ENCODE results near the gene ADCY9.
"Not testable (repeated sequence)": the region's sequence is repeated elsewhere in the genome, so short reads cannot be mapped to it uniquely, and the experiment has no call there.

ADCY9 gene

DNA sequence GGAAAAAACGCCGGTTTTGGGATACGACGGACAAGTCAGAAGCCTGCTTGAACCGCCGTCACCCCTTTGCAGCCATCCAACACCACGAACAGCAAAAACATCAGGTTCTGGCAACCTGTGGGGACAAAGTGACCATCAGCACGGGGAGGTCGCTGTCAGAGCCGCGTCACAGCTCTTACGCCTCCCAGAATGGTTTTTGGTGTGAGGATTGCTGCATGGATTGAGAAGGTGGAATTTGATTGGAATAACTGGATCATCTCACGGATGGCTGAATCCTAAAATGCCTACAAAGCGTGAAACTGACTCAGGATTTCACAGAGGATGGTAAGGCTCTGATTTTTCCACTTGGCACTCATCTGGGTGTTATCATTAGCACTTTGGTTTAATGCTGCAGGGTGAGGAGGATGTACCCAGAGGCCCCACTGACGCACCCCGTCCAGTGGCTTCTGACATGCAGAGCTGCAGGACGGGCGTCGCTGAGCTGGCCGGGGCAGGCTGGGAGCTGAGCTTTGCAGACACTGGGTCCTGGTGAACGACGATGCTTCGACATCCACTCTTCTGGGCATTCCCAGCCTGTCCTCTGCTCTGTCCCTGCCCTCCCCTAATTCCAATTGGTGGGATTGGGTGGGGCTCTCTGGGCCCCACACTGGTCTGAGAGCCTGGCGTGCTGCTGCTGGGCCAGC lies 162.4 kb downstream of the ADCY9 start:
- no peak for DNase-seq (ENCODE audit: low read depth in 2 of 3, low spot score in 1 of 3)

DNA sequence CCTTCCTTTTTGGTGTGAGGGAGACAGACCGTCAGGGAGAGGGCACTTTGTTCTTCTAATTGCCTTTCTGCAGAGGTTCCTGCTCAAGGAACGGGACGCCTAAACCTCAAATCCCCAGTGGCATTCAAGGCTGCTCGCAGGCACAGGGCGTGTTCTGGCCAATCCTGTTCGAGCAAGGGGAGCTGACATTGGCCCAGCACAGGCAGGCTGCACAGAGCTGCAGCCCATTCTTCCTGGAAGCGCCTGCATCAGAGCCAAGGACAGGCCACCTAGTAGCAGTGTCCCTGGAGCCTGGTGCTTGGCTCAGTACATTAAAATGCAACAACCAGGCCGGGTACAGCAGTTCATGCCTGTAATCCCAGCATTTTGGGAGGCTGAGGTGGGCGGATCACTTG lies 163.5 kb downstream of the ADCY9 start:
- DNase-seq (ENCODE audit: low read depth in 2 of 3, low spot score in 1 of 3): no peak

- DNase-seq (ENCODE audit: low read depth in 2 of 3, low spot score in 1 of 3): no peak
These were observed 164.1 kb downstream of the ADCY9 start for GRCh38 chr16:3951861-3952736.

DNA sequence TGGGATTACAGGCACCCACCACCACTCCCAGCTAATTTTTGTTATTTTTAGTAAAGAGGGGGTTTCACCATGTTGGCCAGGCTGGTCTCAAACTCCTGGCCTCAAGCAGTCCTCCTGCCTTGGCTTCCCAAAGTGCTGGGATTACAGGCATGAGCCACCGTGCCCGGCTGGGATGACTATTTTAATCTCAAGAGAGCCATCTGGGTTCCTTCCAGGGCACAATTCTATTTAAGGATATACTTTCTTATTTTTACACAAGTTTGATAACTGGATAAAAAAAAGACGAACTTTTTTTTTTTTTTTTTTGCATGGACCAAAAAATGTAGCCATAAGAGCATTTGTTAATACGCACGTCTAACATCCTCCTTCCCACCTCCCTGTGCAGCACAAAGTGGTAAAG lies 164.9 kb downstream of the ADCY9 start:
- not testable (repeated sequence) for DNase-seq (ENCODE audit: low read depth in 2 of 3, low spot score in 1 of 3)

DNA sequence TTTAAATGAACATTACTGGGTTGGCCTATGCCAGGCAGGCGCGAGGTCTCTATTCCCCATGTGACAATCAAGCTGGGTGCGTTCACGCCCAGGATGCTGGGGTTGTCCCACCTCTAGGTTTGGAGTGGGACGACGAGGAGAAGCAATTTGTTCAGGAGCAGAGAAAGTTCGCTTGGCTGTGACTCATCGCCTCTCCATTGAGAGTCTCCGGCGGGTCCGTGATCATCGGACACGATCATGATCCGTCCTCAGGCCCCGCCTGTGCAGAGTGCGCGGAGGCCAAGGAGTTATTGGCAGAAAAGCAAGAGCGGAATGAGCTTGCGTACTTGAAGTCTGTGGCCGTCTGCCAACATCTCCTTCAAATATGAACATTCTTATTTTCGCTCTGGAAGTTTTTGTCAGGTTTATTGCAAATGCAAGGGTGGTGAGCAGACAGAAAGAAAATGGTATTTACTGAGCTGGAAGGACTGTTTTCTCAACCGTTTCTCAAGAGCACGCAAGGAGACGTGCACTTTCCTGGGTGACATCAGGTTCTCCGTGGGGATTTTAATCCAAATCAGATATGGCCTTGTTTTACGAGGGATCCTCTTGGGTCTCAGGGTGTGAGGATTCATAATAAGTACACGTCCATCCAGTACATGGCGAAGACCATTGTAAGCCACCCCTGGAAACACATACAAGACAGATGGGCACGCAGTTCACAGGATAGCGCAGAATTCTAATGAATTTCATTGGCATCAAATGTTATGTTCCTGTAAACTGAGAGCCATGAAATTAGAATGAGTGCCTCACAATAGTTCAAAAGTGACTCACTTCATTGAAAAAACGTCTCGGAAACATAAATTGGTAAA lies 165.7 kb downstream of the ADCY9 start:
- DNase-seq (ENCODE audit: low read depth in 2 of 3, low spot score in 1 of 3): no peak

GRCh38 chr16:3949946-3950342 lies 166.3 kb downstream of the ADCY9 start:
- no peak for DNase-seq (ENCODE audit: low read depth in 2 of 3, low spot score in 1 of 3)

- no peak for DNase-seq (ENCODE audit: low read depth in 2 of 3, low spot score in 1 of 3)
These were observed 167.0 kb downstream of the ADCY9 start for GRCh38 chr16:3949287-3949686.

DNA sequence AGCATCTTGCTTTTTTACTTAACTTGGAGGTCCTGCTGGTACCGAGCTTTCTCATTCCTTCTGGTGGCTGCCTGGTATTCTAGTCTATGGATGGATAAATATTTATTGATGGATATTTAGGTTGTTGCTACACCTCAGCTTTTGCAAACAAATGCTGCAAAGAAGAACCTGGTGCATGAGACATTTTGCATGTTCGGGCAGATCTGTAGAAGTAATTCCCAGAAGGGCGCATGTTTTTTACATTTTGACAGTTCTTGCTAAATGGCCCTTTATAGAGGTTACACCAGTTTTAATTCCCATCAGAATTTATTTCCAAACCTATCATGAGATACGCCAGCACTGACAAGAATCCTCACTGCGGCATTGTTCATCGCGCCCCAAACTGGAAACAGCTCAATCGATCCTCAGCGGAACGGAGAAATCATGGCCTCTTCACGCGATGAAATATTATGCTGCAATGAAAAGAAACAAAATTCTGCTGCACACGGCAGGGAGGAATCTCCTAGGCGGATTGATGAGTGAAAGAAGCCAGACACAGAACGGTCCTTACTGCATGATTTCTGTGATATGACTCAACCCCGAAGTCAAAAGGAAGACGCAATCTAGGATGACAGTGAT lies 167.8 kb downstream of the ADCY9 start:
- no peak for DNase-seq (ENCODE audit: low read depth in 2 of 3, low spot score in 1 of 3)

GRCh38 chr16:3946604-3947180 lies 169.6 kb downstream of the ADCY9 start:
- no peak for DNase-seq (ENCODE audit: low read depth in 2 of 3, low spot score in 1 of 3)

DNA sequence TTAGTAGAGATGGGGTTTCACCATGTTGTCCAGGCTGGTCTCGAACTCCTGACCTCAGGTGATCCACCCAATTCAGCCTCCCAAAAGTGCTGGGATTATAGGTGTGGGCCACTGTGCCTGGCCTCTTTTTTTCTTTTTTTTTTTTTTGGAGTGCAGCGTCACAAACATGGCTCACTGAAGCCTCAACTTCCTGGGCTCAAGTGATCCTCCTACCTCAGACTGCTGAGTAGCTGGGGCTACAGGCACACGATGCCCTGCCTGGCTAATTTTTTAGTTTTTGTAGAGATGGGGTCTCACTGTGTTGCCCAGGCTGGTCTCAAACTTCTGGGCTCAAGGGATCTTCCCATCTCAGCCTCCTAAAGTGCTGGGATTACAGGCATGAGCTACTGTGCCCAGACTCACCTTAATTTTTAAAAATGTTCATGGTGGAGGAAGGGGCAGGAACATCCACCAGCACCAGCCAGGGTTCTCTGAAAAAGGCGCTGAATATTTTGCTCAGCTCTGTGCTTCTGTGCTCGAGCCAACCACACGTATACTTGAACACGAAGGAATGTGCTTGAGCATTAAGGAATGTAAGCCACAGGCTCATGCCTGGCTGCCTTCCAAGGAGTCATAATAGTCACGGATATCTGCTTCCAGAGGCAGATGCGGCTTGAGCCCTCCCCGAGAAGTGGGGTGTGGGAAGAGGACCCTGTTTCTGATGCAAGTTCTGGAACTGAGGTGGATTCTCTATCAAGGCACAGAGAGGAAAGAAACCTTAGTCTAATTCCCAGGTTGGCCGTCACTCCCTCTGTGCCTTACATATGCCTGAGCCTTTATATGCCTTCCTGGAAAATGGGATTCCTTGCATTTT lies 170.3 kb downstream of the ADCY9 start:
- DNase-seq (ENCODE audit: low read depth in 2 of 3, low spot score in 1 of 3): no peak

- DNase-seq (ENCODE audit: low read depth in 2 of 3, low spot score in 1 of 3): not testable (repeated sequence)
These were observed 171.8 kb downstream of the ADCY9 start for GRCh38 chr16:3944457-3944856.

DNA sequence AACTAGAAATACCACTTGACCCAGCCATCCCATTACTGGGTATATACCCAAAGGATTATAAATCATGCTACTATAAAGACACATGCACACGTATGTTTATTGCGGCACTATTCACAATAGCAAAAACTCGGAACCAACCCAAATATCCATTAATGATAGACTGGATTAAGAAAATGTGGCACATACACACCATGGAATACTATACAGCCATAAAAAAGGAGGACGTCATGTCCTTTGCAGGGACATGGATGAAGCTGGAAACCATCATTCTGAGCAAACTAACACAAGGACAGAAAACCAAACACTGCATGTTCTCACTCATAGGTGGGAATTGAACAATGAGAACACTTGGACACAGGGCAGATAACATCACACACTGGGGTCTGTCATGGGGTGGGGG lies 174.1 kb downstream of the ADCY9 start:
- not testable (repeated sequence) for DNase-seq (ENCODE audit: low read depth in 2 of 3, low spot score in 1 of 3)

GRCh38 chr16:3938843-3939624 lies 177.2 kb downstream of the ADCY9 start:
- peak; percentile 38 to 56 (median 55) for DNase-seq (ENCODE audit: low read depth in 2 of 3, low spot score in 1 of 3)

DNA sequence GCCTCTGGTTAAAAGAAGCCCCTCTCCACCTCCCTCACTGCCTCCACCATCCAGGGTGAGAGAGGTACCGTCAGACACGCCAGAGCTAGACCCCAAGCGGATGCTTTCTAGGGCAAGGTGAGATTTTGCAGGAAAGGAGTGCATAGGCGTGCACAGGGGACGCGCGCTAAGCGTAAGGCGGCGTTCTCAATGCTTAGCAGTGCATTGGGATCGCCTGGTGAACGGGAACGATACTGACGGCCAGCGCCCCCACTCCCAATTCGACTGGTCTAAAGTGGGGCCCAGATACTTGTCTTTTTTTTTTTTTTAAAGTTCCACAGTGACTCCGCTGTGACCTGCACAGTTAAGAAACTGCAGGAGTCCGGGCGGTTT lies 177.8 kb downstream of the ADCY9 start:
- DNase-seq (ENCODE audit: low read depth in 2 of 3, low spot score in 1 of 3): no peak

DNA sequence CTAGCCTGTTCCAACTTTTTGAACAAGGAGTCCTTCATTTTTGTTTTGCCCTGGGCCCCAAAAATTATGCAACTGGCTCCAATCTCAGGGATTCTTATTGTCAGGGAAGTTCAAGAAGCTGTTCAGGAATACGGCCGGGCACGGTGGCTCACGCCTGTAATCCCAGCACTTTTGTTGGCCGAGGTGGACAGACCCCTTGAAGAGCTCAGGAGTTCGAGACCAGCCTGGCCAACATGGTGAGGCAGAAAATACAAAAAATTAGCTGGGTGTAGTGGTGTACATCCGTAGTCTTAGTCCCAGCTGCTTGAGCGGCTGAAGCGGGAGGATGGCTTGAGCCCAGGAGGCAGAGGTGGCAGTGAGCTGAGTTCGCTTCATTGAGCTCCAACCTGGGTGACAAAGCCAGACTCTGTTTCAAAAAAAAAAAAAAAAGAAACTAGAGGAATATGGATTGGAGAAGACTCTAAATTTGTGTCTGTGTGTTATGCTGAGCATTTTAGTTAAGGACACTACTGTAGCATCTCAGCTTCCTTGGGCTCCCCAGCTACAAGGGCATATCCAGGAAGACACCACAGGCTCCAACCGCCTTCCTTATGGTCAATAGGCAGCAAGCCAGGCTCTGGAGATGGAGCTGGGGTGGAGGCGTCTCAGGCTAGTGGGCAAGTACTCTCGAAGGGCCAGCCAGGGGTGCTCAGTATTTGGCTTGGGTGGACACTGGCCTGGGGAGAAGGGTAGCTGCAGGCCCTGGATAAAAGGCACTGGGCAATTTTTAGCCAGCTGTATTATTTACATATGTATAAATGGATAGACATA lies 179.0 kb downstream of the ADCY9 start:
- DNase-seq (ENCODE audit: low read depth in 2 of 3, low spot score in 1 of 3): no peak

- DNase-seq (ENCODE audit: low read depth in 2 of 3, low spot score in 1 of 3): no peak
These were observed 180.3 kb downstream of the ADCY9 start for GRCh38 chr16:3935921-3936320.

DNA sequence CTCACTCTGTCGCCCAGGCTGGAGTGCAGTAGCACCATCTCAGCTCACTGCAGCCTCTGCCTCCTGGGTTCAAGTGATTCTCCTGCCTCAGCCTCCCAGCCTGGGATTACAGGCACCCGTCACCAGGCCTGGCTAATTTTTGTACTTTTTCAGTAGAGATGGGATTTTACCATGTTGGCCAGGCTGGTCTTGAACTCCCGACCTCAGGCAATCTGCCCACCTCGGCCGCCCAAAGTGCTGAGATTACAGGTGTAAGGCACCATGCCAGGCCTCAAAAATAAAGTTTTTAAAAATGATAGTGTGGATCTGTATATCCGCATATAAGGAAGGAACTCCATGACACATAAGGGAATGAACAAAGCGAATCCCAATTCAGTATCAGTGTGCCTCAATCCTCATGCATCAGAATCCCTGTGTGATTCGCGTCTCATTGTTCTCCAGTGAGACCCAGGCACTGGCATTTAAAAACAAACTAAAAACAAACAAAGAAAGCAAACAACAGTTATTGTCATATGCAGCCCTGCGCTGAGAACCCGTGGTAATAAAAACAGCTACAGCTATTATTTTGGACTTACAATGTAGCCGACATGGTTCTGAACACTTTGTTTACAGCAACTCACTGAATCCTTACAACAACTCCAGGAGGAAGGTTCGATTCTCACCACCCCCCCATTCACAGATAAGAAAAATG lies 181.6 kb downstream of the ADCY9 start:
- DNase-seq (ENCODE audit: low read depth in 2 of 3, low spot score in 1 of 3): no peak

DNA sequence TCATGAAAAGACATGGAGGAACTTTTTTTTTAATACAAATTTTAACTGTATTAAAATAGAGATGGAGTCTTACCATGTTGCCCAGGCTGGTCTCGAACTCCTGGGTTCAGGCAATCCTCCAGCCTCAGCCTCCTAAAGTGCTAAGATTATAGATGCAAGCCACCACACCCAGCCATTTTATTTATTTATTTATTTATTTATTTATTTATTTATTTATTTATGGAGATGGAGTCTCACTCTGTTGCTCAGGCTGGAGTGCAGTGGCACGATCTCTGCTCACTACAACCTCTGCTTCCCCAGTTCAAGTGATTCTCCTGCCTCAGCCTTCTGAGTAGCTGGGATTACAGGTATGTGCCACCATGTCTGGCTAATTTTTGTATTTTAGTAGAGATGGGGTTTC lies 189.1 kb downstream of the ADCY9 start:
- DNase-seq (ENCODE audit: low read depth in 2 of 3, low spot score in 1 of 3): not testable (repeated sequence)

All from stimulated activated CD4-positive, alpha-beta T cell treated with anti-CD3 and anti-CD28 coated beads, Interleukin-12 subunit alpha, Interleukin-12 subunit beta, amount 100 ng/mL, for 48 hours (primary cell).